ENCODE results near the gene GALNT18.

GRCh38 chr11:11553573-11553972 lies 68.2 kb downstream of the GALNT18 start:
- TF ChIP-seq CTCF (tag by site-specific recombination; IDR thresholded peaks at IDR 0.05), result no peak
- TF ChIP-seq ZFP41 (tag by site-specific recombination; IDR thresholded peaks at IDR 0.05; ENCODE audit: borderline replicate concordance), result no peak
- TF ChIP-seq ZNF239 (tag by site-specific recombination; IDR thresholded peaks at IDR 0.05), result no peak
- TF ChIP-seq GLIS1 (tag by site-specific recombination; IDR thresholded peaks at IDR 0.05), result no peak
- TF ChIP-seq, protein P1, sequence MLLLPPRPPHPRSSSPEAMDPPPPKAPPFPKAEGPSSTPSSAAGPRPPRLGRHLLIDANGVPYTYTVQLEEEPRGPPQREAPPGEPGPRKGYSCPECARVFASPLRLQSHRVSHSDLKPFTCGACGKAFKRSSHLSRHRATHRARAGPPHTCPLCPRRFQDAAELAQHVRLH (tag by site-specific recombination; IDR thresholded peaks at IDR 0.05), result no peak
- no peak for TF ChIP-seq BCL11A (tag by site-specific recombination; IDR thresholded peaks at IDR 0.05; ENCODE audit: low read depth)
